NOMO-1 (cell line): ENCODE data around the gene VPS11.
A peak's percentile ranks its signal among the peaks of the same experiment; 100 is the strongest.

ENCODE experiments used
- DNase-seq, 2 experiments: peaks; one replicate each; lab custom pipeline; 2025; ENCODE audit not compliant: unreplicated experiment in 2 of 2; lab: John Stamatoyannopoulos, UW

Gene VPS11

GRCh38 chr11:119100994-119101758 lies 33.6 kb downstream of the VPS11 start:
- peak in 1 of 2 experiments; percentile 39 for DNase-seq

- DNase-seq: peak; percentile 92 to 96
Measured at GRCh38 chr11:119101759-119102423, 34.3 kb downstream of the VPS11 start, which contains the start of gene DPAGT1. Gene DPAGT1, minus strand, starts transcription at chr11:119101853. Its CDS starts 198 bp downstream, at chr11:119101655.

- peak in 1 of 2 experiments; percentile 25 for DNase-seq
Measured at GRCh38 chr11:119103161-119103664, 35.6 kb downstream of the VPS11 start.

- DNase-seq: no peak
Measured at GRCh38 chr11:119103793-119104192, 36.2 kb downstream of the VPS11 start.

- DNase-seq: peak; percentile 85 to 88
Measured at GRCh38 chr11:119106564-119107537, 39.2 kb downstream of the VPS11 start, which contains the start of gene C2CD2L. Gene C2CD2L, plus strand, starts transcription at chr11:119107344. Its CDS starts 398 bp downstream, at chr11:119107742.

GRCh38 chr11:119107538-119108145 lies 40.0 kb downstream of the VPS11 start:
- DNase-seq: no peak

GRCh38 chr11:119108146-119108856 lies 40.7 kb downstream of the VPS11 start:
- DNase-seq: peak; percentile 26 to 38

- DNase-seq: no peak
Measured at GRCh38 chr11:119108857-119109221, 41.2 kb downstream of the VPS11 start.

GRCh38 chr11:119109843-119110242 lies 42.2 kb downstream of the VPS11 start:
- no peak for DNase-seq

- DNase-seq: no peak
Measured at GRCh38 chr11:119110439-119110838, 42.8 kb downstream of the VPS11 start.

- no peak for DNase-seq
Measured at GRCh38 chr11:119111361-119111925, 43.8 kb downstream of the VPS11 start.

GRCh38 chr11:119112314-119113020 lies 44.8 kb downstream of the VPS11 start:
- no peak for DNase-seq

GRCh38 chr11:119113716-119114115 lies 46.1 kb downstream of the VPS11 start:
- DNase-seq: no peak

GRCh38 chr11:119114351-119114750 lies 46.7 kb downstream of the VPS11 start:
- no peak for DNase-seq

GRCh38 chr11:119115484-119116234 lies 48.0 kb downstream of the VPS11 start:
- peak; percentile 67 to 71 for DNase-seq

- DNase-seq: no peak
Measured at GRCh38 chr11:119116235-119116594, 48.6 kb downstream of the VPS11 start.

- DNase-seq: no peak
Measured at GRCh38 chr11:119116601-119117000, 49.0 kb downstream of the VPS11 start.
